ENCODE measurements around the gene PKDREJ.
A peak's percentile ranks its signal among the peaks of the same experiment; 100 is the strongest.

Gene PKDREJ

DNA sequence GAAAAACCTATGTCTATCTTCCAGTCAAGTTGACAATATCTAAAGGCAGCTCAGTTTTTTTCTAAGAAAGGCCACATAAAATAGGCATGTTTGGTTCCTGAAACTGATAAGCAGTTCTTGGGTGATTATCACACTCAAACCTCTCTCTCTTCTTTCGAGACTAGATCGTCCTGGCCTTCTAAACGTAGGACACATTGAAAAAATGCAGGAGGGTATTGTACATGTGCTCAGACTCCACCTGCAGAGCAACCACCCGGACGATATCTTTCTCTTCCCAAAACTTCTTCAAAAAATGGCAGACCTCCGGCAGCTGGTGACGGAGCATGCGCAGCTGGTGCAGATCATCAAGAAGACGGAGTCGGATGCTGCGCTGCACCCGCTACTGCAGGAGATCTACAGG lies 28.2 kb downstream of the PKDREJ start:
- no peak for DNase-seq
- H3K18ac ChIP-seq (ENCODE audit: low read depth in 1 of 2, low read length in 2 of 2): no peak overlapping the region
- no peak overlapping the region for H4K91ac ChIP-seq (ENCODE audit: low read length)
- H2AFZ ChIP-seq (ENCODE audit: low read depth, low read length): no peak overlapping the region
- peaks cover 6% of the 10 kb centered on the region for H3K4me1 ChIP-seq (ENCODE audit: control insufficient read depth, insufficient read depth, low read depth, low read length)
- H3K9ac ChIP-seq (ENCODE audit: low read length): no peak overlapping the region
- H3K23ac ChIP-seq (ENCODE audit: low read length in 2 of 2): no peak overlapping the region
- H3K27ac ChIP-seq (ENCODE audit: low read length, poor library complexity, severe bottlenecking): no peak overlapping the region
- H3K9me3 ChIP-seq (ENCODE audit: control insufficient read depth, low read length): no peaks in the 10 kb centered on the region
- H2AK5ac ChIP-seq (ENCODE audit: low read length, severe bottlenecking): no peak overlapping the region
- no peak overlapping the region for H2BK12ac ChIP-seq (ENCODE audit: low read length in 2 of 2)
- H3K79me1 ChIP-seq (replicated peaks; ENCODE audit: low read length, poor library complexity, severe bottlenecking): no peaks in the 10 kb centered on the region
- WGBS: 98% methylated on average over 12 of the region's 12 CpGs
- peaks cover 22 to 60% of the 10 kb centered on the region in 2 experiments for H3K36me3 ChIP-seq (ENCODE audit: control insufficient read depth in 1 of 2, insufficient read depth in 2 of 2, low read depth in 1 of 2, low read length in 2 of 2)
- no peak overlapping the region for H3K4ac ChIP-seq (ENCODE audit: low read depth in 1 of 2, low read length in 2 of 2)
- no peak overlapping the region for H4K8ac ChIP-seq (ENCODE audit: low read length)
- no peaks in the 10 kb centered on the region for H3K27me3 ChIP-seq (ENCODE audit: control insufficient read depth in 1 of 2, insufficient read depth in 1 of 2, low read length in 2 of 2)
- H2BK15ac ChIP-seq (ENCODE audit: low read depth, poor library complexity, severe bottlenecking): no peak overlapping the region
- no peak overlapping the region for H2BK5ac ChIP-seq (ENCODE audit: low read depth, low read length, poor library complexity, severe bottlenecking)
- H2BK120ac ChIP-seq (ENCODE audit: low read depth, low read length): no peak overlapping the region
- H3K4me2 ChIP-seq (ENCODE audit: low read length, poor library complexity, severe bottlenecking): no peak overlapping the region
- no peak overlapping the region for H3K4me3 ChIP-seq (ENCODE audit: insufficient read depth in 1 of 2, low read depth in 1 of 2, low read length in 2 of 2)
- no peak overlapping the region for H3K14ac ChIP-seq (ENCODE audit: low read length in 2 of 2)

DNA sequence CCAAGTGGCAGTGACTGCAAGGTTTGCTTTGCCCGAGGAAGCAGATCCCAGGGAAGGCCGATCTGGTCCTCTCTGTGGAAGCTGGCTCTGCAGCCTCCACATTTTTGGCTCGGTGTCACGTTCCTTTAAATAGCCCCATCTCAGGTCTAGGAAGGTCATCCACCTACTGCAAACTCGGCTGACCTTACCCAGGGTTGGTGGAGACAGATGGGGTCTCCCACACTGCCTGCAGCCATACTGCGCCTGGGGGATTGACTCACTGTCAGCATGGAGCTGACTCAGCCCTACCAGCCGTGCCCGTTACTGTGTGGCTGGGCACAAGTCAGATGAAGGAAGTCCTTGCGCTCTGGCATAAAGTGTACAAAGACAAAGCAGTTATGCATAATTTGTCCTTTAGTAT lies 29.9 kb downstream of the PKDREJ start:
- Histone ChIP-seq H3K14ac (ENCODE audit: low read length in 2 of 2) (no peak overlapping the region), H3K36me3 (ENCODE audit: control insufficient read depth in 1 of 2, insufficient read depth in 2 of 2, low read depth in 1 of 2, low read length in 2 of 2) (peaks cover 7 to 44% of the 10 kb centered on the region in 2 experiments), H3K4me3 (ENCODE audit: insufficient read depth in 1 of 2, low read depth in 1 of 2, low read length in 2 of 2) (no peak overlapping the region), H2BK12ac (ENCODE audit: low read length in 2 of 2) (peak overlapping the region in 1 of 2 experiments; percentile 86), H4K8ac (ENCODE audit: low read length) (no peak overlapping the region), H2AFZ (ENCODE audit: low read depth, low read length) (no peak overlapping the region), H3K18ac (ENCODE audit: low read depth in 1 of 2, low read length in 2 of 2) (no peak overlapping the region), H3K4ac (ENCODE audit: low read depth in 1 of 2, low read length in 2 of 2) (no peak overlapping the region), H2AK5ac (ENCODE audit: low read length, severe bottlenecking) (no peak overlapping the region), H2BK120ac (ENCODE audit: low read depth, low read length) (no peak overlapping the region), H3K9ac (ENCODE audit: low read length) (no peak overlapping the region), H3K9me3 (ENCODE audit: control insufficient read depth, low read length) (no peaks in the 10 kb centered on the region), H3K23ac (ENCODE audit: low read length in 2 of 2) (no peak overlapping the region), H2BK5ac (ENCODE audit: low read depth, low read length, poor library complexity, severe bottlenecking) (no peak overlapping the region), H3K4me2 (ENCODE audit: low read length, poor library complexity, severe bottlenecking) (no peak overlapping the region), H3K79me1 (replicated peaks; ENCODE audit: low read length, poor library complexity, severe bottlenecking) (no peaks in the 10 kb centered on the region), H3K27me3 (ENCODE audit: control insufficient read depth in 1 of 2, insufficient read depth in 1 of 2, low read length in 2 of 2) (no peaks in the 10 kb centered on the region), H3K27ac (ENCODE audit: low read length, poor library complexity, severe bottlenecking) (peak overlapping the region; percentile 1), H4K91ac (ENCODE audit: low read length) (no peak overlapping the region), H2BK15ac (ENCODE audit: low read depth, poor library complexity, severe bottlenecking) (no peak overlapping the region), H3K4me1 (ENCODE audit: control insufficient read depth, insufficient read depth, low read depth, low read length) (peaks cover 6% of the 10 kb centered on the region)
- WGBS: 90% methylated on average over 9 of the region's 9 CpGs
- no peak for DNase-seq

DNA sequence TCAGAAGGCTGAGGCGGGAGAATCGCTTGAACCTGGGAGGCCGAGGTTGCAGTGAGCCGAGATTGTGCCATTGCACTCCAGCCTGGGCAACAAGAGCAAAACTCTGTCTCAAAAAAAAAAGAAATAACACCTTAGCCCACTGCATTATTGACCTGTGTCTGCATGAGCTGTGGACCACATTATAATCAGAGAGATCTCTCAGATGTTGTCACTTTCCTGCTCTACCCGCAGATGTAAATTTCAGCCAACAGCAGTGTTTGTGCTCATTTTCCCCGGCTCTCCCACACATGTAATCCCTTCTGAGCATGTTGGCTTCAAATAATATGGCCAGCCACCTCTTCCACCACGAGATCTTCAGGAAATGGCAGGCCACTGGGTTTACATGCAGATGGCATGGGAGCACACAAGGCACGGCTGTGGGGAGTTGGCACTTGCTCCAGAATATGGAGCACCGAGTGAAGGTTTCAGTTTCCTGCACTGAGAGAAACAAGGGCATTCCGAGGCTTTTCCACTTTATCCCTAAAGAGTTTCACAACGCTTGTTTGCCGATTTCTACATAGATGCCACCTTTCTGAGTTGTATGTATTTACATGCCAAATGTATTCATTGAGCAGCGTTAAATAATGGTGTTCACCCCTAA lies 32.8 kb downstream of the PKDREJ start:
- Histone ChIP-seq H2BK5ac (ENCODE audit: low read depth, low read length, poor library complexity, severe bottlenecking) (no peak overlapping the region), H3K36me3 (ENCODE audit: control insufficient read depth in 1 of 2, insufficient read depth in 2 of 2, low read depth in 1 of 2, low read length in 2 of 2) (peaks cover 11 to 29% of the 10 kb centered on the region in 2 experiments), H3K27me3 (ENCODE audit: control insufficient read depth in 1 of 2, insufficient read depth in 1 of 2, low read length in 2 of 2) (no peaks in the 10 kb centered on the region), H3K4me1 (ENCODE audit: control insufficient read depth, insufficient read depth, low read depth, low read length) (peaks cover 6% of the 10 kb centered on the region), H3K4me2 (ENCODE audit: low read length, poor library complexity, severe bottlenecking) (no peak overlapping the region), H2AK5ac (ENCODE audit: low read length, severe bottlenecking) (no peak overlapping the region), H4K8ac (ENCODE audit: low read length) (no peak overlapping the region), H2BK15ac (ENCODE audit: low read depth, poor library complexity, severe bottlenecking) (no peak overlapping the region), H3K9ac (ENCODE audit: low read length) (no peak overlapping the region), H3K14ac (ENCODE audit: low read length in 2 of 2) (no peak overlapping the region), H3K18ac (ENCODE audit: low read depth in 1 of 2, low read length in 2 of 2) (no peak overlapping the region), H3K23ac (ENCODE audit: low read length in 2 of 2) (no peak overlapping the region), H2AFZ (ENCODE audit: low read depth, low read length) (no peak overlapping the region), H3K27ac (ENCODE audit: low read length, poor library complexity, severe bottlenecking) (no peak overlapping the region), H3K79me1 (replicated peaks; ENCODE audit: low read length, poor library complexity, severe bottlenecking) (no peaks in the 10 kb centered on the region), H4K91ac (ENCODE audit: low read length) (no peak overlapping the region), H3K9me3 (ENCODE audit: control insufficient read depth, low read length) (no peaks in the 10 kb centered on the region), H2BK120ac (ENCODE audit: low read depth, low read length) (no peak overlapping the region), H3K4ac (ENCODE audit: low read depth in 1 of 2, low read length in 2 of 2) (no peak overlapping the region), H3K4me3 (ENCODE audit: insufficient read depth in 1 of 2, low read depth in 1 of 2, low read length in 2 of 2) (no peak overlapping the region), H2BK12ac (ENCODE audit: low read length in 2 of 2) (no peak overlapping the region)
- WGBS: 97% methylated on average over 13 of the region's 13 CpGs
- no peak for DNase-seq

DNA sequence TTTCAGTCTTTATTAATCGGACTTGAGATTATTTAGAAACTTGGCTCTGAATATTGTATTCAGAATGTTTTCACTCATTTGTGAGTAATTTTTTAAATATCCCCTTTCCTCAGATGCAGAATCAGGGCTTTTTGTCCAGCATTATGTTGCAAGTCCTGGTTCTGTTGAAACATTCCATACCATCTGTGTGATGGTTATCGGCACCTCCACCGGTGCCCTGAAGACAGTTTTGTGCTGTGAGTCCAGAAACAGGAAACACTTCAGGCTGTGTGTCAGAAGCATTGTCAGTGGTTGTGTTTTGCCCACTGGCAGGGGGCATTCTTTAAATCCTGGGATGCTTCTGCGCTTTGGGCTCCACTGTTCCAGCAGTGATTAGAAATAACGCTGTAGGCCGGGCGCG lies 33.4 kb downstream of the PKDREJ start:
- no peak overlapping the region for H3K23ac ChIP-seq (ENCODE audit: low read length in 2 of 2)
- H3K9ac ChIP-seq (ENCODE audit: low read length): no peak overlapping the region
- no peaks in the 10 kb centered on the region for H3K27me3 ChIP-seq (ENCODE audit: control insufficient read depth in 1 of 2, insufficient read depth in 1 of 2, low read length in 2 of 2)
- no peak overlapping the region for H3K4me2 ChIP-seq (ENCODE audit: low read length, poor library complexity, severe bottlenecking)
- H3K79me1 ChIP-seq (replicated peaks; ENCODE audit: low read length, poor library complexity, severe bottlenecking): no peaks in the 10 kb centered on the region
- no peak overlapping the region for H2BK12ac ChIP-seq (ENCODE audit: low read length in 2 of 2)
- H3K18ac ChIP-seq (ENCODE audit: low read depth in 1 of 2, low read length in 2 of 2): no peak overlapping the region
- WGBS: 94% methylated on average over 7 of the region's 8 CpGs
- H3K36me3 ChIP-seq (ENCODE audit: control insufficient read depth in 1 of 2, insufficient read depth in 2 of 2, low read depth in 1 of 2, low read length in 2 of 2): peaks cover 16 to 26% of the 10 kb centered on the region in 2 experiments
- H2BK120ac ChIP-seq (ENCODE audit: low read depth, low read length): no peak overlapping the region
- no peak overlapping the region for H2AK5ac ChIP-seq (ENCODE audit: low read length, severe bottlenecking)
- H2BK5ac ChIP-seq (ENCODE audit: low read depth, low read length, poor library complexity, severe bottlenecking): no peak overlapping the region
- no peak overlapping the region for H3K14ac ChIP-seq (ENCODE audit: low read length in 2 of 2)
- H3K4me3 ChIP-seq (ENCODE audit: insufficient read depth in 1 of 2, low read depth in 1 of 2, low read length in 2 of 2): no peak overlapping the region
- H3K4me1 ChIP-seq (ENCODE audit: control insufficient read depth, insufficient read depth, low read depth, low read length): peaks cover 6% of the 10 kb centered on the region
- H2BK15ac ChIP-seq (ENCODE audit: low read depth, poor library complexity, severe bottlenecking): no peak overlapping the region
- no peak overlapping the region for H4K91ac ChIP-seq (ENCODE audit: low read length)
- no peak overlapping the region for H4K8ac ChIP-seq (ENCODE audit: low read length)
- no peak overlapping the region for H3K27ac ChIP-seq (ENCODE audit: low read length, poor library complexity, severe bottlenecking)
- no peak for DNase-seq
- H2AFZ ChIP-seq (ENCODE audit: low read depth, low read length): no peak overlapping the region
- H3K9me3 ChIP-seq (ENCODE audit: control insufficient read depth, low read length): no peaks in the 10 kb centered on the region
- no peak overlapping the region for H3K4ac ChIP-seq (ENCODE audit: low read depth in 1 of 2, low read length in 2 of 2)

Measured in mesenchymal stem cell (in vitro differentiated cells and primary cell).